GM21825 (cell line): ENCODE data around the gene CAPN5.
A peak's percentile ranks its signal among the peaks of the same experiment; 100 is the strongest.
"Not testable (repeated sequence)": the region's sequence is repeated elsewhere in the genome, so short reads cannot be mapped to it uniquely, and the experiment has no call there.

Source experiments
- ATAC-seq: cut with Tn5 transposase; IDR thresholded peaks from one replicate; pipeline ENCODE4 v1.9.1; 2021; ENCODE audit warnings: mild to moderate bottlenecking, moderate library complexity; ENCODE audit not compliant: unreplicated experiment

Gene CAPN5

DNA sequence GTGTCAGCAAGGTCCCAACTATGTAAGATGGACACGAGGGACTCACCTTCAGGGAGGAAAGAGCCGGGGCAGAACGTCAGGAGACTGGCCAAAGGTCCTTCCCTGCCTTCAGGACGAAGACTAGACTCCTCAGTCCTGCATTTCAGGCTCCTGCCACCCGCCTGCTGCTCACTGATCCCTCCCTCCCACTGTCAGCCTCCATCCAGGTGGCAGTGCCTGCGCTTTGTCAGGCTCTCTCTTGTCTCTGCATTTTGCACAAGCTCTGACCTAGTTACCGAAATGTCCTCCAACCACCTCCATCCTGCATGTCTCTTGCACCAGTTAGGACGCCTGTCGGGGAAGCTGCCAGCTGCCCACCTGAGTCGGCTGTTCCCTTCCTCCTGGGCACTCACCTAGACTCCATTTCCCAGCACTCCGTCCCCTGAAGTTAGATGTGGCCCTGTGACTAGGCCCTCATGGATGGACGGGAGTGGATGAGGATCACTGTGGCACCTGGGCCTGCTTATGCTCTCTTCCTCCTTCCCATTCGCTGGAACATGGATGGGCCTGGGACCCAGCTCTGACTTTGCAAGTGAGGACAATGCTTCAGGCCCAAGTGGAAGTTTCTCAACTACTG is 24.6 kb upstream of the CAPN5 start:
- no peak for ATAC-seq

DNA sequence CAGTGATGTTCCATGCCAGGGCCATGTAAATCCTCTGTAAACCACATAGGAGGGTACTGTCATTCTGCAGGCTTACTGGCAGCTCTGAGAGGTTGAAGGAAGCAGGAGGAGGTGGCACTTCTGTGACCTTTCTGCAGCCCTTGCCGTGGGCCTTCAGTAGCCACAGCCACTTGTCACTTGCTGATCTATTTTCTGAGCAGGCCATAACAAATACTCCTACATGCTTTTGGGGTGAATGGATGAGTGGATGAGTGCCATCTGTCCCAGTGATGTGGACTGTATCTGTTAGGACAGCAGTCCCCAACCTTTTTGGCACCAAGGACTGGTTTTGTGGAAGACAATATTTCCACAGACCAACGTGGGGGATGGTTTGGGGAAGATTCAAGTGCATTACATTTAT is 22.4 kb upstream of the CAPN5 start:
- no peak for ATAC-seq

DNA sequence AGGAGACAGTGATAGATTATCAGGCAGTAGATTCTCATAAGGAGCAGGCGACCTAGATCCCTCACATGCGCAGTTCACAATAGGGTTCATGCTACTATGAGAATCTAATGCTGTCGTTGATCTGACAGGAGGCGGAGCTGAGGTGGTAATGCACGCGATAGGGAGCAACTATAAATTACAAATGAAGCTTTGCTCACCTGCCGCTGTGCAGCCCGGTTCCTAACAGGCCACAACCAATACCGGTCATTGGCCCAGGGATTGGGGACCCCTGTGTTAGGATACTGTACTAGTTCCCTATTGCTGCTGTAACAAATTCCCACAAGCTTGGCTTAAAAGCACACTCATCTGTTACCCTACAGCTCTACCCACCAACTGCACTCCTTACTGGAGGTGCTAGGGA is 21.9 kb upstream of the CAPN5 start:
- no peak for ATAC-seq

DNA sequence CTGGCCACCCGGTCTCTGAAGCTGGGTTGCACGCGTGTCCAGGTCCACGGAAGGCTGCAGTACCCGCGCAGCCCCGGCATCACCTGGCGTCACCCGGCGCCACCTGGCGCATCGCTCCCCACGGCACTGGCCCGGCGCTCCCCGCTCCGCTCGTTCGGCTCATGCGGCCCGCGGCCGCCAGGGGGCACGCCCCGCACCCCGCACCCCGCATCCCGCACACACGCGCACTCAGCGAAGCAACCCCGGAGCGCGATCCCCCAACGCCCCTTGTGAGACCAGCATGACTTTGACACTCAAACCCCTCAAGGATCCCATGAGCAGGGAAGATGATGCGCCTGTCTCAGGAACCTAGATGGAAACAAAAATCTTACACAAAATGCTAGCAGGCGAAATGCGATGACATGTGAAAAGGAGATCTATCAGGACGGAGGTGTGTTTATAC is 20.7 kb upstream of the CAPN5 start:
- ATAC-seq: no peak

DNA sequence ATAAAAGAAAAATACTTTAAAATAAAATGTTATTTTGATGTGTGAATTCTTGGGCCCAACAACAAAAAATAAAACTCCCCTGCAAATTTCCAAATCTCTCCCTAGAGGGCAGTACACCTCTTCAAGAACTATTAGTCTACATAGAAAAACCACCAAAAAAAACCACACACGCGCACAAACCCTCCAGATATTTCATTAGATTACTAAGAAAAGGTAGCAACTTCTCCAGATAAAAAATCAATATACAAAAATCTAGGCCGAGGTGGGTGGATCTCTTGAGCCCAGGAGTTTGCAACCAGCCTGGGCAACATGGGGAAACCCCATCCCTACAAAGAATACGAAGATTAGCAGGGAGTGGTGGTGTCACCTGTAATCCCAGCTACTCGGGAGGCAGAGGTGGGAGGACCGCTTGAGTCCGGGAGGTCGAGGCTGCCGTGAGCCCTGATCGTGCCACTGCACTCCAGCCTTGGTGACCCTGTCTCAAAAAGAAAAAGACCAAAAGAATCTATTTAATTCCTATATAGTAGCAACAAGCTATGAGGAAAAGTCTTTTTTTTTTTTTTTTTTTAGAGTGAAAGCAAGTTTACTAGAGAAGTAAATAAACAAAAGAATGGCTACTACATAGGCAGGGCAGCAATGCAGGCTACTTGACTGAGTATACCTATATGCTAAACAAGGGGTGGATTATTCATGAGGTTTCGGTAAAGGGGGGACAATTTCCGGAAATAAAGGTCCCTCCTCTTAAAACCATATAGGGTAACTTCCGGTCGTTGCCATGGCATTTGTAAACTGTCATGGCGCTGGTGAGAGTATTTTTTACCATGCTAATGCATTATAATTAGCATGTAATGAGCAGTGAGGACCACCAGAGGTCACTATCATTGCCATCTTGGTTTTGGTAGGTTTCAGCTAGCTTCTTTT is 19.5 kb upstream of the CAPN5 start:
- peak; percentile 79 for ATAC-seq

DNA sequence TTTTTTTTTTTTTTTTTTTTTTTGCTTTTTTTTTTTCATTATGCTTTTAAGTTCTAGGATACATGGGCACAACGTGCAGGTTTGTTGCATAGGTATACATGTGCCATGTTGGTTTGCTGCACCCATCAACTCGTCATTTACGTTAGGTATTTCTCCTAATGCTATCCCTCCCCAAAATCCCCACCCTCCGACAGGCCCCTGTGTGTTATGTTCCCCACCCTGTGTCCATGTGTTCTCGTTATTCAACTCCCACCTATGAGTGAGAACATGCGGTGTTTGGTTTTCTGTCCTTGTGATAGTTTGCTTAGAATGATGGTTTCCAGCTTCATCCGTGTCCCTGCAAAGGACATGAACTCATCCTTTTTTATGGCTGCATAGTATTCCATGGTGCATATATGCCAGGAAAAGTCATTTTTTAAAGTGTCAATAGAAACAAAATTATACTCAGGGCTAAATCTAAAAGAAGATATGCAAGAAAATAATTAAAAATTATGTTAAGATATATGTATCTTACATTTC is 18.8 kb upstream of the CAPN5 start:
- ATAC-seq: not testable (repeated sequence)

DNA sequence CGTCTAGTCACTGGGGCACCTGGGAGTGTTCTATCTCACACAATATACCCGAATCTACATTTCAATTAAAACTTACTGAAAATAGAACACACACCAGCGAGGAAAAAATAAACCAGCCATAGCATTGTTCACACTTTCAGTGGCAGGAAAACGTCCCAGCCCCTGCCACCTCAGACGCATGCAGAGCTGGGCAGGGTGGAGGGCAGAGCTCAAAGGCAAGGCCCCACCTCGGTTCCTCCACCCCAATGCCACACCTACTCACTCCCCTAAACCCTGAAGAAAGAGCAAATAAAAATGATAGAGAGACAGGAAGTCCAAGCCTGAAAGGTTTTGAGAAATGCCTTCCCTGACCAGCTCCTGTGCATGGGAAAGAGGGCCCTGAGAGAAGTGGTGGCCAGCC is 17.7 kb upstream of the CAPN5 start:
- ATAC-seq: no peak

DNA sequence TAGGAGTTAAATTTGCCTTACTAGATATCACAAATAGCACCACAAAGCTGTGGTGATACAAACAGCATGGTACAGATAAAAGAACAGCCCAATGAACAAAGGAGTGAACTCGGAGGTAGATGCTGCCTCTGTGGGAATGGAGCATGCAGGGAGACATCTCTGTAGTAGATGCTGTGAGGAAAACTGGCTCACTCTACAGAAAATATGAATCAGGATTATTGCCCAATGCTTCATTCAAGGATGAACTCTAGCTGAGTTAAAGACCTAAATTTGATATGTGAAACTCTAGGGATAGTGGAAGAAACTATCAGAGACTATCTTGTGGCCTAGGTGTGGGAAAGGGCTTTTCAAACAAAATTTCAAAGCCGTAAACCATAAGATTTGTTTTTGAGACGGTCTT is 15.3 kb upstream of the CAPN5 start:
- no peak for ATAC-seq

DNA sequence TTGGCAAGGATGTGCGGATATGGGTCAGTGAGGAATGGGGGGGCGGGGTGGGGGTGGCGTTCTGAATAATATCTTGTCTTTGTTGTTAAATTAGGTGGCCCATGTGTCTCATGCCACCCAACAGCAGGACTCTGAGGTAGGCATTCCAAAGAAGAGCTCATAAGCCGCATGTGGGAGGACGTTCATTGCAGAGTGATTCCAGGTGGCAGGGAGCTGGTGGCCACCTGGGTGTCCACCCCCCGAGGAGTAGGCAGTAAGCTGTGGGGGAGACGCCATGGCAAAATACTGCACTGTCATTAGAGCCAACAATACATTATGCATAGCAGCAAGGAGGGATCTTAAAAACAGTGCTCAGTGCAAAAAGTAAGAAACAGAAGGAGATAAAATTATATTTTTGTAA is 14.3 kb upstream of the CAPN5 start:
- no peak for ATAC-seq

DNA sequence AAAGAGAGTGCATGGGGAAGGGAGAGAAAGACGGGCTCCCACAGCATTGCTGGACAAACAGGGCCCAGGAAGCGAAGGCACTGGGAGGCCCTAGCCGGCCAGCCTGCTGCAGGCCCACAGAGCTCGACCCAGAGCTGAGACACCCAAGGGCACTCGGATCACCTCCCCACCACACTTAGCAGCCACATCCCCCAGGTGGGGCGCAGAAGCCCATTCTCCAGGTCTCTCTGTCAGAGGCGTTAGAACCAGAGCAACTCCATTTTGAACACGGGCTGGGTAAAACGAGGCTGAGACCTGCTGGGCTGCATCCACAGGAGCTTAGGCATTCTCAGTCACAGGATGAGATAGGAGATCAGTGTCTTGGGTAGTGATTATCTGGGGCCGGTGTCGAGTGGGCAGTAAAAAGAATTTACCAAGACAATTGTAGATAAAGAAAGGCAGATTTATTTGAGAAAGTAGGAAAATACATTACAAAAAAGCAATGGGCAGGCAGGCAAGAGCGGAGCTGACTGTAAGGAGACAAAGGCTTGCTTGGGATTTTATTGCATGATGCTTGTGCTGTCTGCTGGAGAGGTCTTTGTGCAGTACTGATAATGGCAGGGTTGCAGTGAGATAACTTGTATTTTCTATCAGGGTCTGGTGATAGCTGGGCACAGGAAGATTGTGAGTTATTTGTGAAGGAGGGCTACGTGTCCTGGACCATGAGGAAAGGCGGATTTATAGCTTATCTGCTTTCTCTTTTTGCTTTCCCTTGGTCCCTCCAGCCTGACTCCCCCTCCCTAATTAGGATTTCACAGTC is 13.4 kb upstream of the CAPN5 start:
- no peak for ATAC-seq

DNA sequence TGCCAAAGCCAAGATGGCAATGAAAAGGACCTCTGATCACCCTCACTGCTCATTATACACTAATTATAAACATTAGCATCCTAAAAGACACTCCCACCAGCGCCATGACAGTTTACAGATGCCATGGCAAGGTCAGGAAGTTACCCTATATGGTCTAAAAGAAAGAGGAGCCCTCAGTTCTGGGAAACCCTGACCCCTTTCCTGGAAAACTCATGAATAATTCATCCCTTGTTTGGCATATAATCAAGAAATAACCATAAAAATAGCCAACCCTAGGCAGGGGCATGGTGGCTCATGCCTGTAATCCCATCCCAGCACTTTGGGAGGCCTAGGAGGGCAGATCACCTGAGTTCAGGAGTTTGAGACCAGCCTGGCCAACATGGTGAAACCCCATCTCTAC is 12.7 kb upstream of the CAPN5 start:
- ATAC-seq: no peak

DNA sequence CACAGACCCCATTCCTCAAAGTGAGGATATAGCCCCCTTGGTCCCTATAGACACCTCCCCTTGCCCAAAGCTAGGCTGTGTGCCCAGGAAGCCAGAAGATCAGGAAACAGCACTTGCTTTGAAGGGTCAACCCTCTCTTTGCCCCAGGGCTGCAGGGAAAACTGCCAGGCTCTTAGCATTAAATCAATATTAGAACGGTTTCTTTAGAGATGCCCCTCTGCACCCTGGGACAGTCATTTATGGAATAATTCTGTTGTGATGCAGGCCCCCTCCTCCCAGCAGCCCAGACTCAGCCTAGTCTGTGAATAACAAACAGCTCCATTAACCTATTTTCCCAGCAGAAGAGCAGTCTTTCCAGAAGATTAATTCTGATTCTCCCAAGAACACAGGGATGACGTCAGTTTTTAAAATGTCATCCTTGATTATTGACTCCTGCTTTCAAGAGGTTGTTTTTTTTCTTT is 11.6 kb upstream of the CAPN5 start:
- ATAC-seq: no peak

DNA sequence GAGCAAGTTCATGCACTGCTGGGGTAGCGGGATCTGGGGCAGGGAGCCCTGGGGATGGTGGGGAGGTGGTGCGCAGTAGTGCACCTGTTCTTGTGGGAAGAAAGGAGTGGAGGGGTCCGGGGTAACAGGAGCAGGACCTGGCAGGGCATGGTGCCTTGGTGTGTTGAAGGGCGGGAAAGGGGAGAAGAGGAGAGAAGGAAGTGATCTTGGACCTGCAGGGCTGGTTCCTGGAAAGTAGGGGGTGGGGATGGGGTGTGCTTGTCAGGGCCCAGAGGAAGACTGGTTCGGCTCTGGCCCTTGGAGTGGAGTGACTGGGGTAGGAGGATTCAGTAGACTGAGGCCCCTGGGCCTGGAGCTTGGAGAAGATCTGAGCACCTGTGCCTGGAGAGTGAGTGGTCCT is 10.9 kb upstream of the CAPN5 start:
- no peak for ATAC-seq

DNA sequence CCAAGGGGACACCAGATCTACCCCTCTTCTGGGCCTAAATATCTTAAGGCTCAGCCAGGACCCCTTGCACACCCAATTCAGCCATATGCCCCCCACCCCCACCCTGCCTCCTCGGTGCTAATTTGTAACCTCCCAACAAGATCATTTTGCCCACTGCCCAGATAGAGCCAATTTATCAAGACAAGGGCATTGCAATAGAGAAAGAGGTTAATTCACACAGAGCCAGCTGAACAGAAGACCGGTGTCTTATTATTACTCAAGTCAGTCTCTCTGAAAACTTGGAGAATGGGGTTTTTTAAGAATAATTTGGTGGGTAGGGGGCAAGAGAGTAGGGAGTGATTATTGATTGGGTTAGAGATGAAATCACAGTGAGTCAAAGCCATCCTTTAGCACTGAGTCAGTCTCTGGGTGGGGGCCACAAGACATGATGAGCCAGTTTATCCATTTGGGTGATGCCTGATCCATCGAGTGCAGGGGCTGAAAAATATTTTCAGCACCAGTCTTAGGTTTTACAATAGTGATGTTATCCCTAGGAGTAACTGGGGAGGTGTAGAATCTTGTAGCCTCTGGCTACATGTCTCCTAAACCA is 9.9 kb upstream of the CAPN5 start:
- ATAC-seq: no peak

DNA sequence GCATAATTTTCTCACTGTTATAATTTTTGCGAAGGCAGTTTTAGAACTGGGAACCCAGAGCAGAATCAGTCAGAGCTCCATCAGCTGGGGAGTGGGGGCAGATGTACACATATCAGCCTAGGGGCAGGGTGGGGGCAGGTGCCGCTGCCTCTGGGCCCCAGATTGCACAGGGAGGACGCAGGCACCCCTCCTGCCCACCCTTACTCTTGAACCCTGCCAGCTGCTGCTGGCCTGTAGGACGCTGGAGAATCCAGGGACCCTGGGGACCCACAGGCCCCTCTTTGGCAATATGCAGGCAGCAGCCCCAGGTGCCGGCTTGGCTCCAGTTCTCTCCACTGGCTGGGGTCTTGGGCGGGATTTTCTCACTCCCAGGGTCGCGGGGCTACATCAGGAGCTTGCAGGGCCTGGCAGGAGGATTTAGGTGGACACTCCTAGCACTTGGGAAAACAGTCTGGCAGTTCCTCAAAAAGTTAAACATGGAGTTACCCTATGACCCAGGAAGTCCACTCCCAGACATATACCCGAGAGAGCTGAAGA is 8.8 kb upstream of the CAPN5 start:
- ATAC-seq: no peak

DNA sequence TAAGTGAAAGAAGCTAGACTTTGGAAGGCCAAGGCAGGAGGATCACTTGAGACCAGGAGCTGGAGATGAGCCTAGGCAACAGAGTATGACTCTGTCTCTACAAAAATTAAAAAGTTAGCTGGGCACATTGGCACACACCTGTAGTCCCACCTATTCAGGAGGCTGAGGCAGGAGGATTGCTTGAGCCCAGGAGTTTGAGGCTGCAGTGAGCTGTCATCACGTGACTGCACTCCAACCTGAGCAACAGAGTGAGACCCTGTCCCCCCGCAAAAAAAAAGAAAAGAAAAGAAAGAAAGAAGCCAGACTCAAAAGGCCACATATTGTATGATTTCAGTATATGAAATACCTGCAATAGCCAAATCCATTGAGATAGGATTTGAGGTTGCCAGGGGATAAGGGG is 7.9 kb upstream of the CAPN5 start:
- no peak for ATAC-seq

DNA sequence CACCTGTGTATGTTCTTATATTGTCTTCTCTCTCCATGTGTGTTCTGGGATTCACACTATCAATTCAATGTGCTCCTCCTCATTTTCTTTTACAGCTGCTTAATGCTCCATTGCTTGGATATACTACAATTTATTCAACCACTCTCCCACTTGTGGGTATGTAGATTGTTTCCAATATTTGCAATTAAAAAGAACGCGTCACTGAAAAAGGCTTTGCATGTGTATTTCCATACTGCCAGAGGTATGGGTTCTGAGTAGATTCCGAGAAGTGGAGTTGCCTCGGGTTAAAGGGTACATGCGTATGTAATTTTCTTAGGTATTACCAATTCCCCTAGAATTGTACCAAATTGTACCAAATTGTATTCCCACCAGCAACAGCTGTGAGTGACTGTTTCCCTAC is 7.0 kb upstream of the CAPN5 start:
- ATAC-seq: no peak

DNA sequence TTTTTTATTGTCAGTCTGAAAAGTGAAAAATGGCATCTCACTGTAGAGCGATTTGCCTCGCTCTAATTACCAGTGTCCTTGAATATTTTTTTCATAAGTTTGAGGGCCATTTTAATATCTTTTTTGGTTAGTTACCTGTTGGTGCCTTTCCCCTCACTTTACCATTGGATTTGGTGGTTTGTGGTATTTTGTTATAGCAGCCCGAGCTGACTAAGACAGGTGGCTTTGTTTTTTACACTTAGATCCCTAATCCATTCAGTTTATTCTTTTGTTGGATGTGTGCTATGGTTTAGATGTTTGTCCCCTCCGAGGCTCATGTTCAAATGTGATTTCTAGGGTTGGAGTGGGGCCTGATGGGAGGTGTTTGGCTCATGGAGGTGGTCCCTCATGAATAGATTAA is 6.5 kb upstream of the CAPN5 start:
- ATAC-seq: no peak

DNA sequence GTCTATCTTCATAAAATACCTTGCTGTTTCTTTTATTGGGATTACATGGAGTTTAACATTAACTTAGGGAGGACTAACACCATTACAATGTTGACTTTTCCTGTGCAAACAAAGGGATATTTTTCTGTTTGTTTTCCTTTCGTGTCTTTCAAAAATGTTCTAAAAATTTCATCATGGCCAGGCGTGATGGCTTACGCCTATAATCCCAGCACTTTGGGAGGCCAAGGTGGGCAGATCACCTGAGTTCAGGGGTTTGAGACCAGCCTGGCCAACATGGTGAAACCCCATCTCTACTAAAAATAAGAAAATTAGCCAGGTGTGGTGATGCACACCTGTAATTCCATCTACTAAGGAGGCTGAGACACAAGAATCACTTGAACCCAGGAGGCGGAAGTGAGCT is 5.5 kb upstream of the CAPN5 start:
- ATAC-seq: not testable (repeated sequence)

DNA sequence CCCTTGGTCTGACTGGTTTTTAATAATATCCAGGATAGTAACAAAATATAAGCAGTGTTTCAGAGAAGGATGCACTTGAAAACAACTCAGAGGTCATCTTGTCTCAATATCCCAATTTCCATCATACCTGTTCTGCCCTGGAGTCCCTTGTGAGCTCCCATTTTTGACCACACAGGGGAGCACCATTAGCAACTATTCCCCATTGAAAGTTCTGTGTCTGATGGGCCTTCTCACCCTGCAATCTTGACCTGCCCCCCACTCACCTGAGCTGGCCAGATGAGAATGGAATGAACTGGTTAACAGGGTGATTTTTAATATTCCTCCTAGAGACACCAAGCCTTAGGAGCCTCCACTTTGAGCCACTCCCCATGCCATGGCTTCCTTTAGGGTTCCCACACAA is 3.8 kb upstream of the CAPN5 start:
- ATAC-seq: no peak

DNA sequence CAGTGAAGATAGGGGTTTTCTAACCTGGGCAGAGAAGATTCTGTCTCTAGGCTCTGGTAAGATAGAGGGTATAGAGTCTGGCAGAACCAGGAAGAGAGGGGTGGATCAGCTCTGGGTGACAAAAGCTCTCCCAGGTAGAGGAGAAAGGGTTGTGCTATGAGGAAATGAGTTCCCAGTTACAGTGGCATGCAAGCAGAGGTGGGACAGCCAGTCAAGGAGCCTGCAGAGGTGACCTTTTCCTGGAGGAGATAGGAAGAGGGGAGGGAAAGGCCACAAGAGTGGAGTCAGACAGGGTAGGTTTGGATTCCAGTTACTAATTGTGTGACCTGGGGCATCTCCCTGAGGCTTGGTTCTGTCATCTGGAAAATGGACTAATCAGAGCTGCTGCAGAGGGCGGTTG is 3.4 kb upstream of the CAPN5 start:
- no peak for ATAC-seq
